HepG2 (cell line): ENCODE data around the gene FAM174C. TPM values are rescaled to one million over a fixed set of nuclear protein-coding genes. Genes with fewer than 3 reads are reported as not detected.

Experiments used
- CEBPB ChIP-seq: IDR thresholded peaks from 2 replicates; pipeline ENCODE4 v1.6.1; 2011; ENCODE audit warnings: low read depth, low read length, improper control_type of control experiment, borderline replicate concordance
- IRX3 ChIP-seq: sonication (generic); formaldehyde crosslinking; IDR thresholded peaks from 2 replicates; pipeline ENCODE4 v1.8.1; 2023; ENCODE audit warnings: mild to moderate bottlenecking, low read depth, missing genetic modification reagents, borderline replicate concordance
- NFIB ChIP-seq: sonication (generic); formaldehyde crosslinking; IDR thresholded peaks from 2 replicates; pipeline ENCODE4 v1.9.0; 2021; ENCODE audit warnings: missing genetic modification reagents, mild to moderate bottlenecking, borderline replicate concordance
- NRL ChIP-seq: sonication (generic); formaldehyde crosslinking; IDR thresholded peaks from 2 replicates; pipeline ENCODE4 v1.5.0; 2020; ENCODE audit warnings: missing genetic modification reagents, mild to moderate bottlenecking, moderate library complexity, borderline replicate concordance
- REPIN1 ChIP-seq: sonication (generic); formaldehyde crosslinking; IDR thresholded peaks from 2 replicates; pipeline ENCODE4 v1.8.0; 2022; ENCODE audit warnings: missing genetic modification reagents, low read depth, mild to moderate bottlenecking, borderline replicate concordance
- SP5 ChIP-seq: IDR thresholded peaks from 2 replicates; pipeline ENCODE4 v1.6.1; 2016; ENCODE audit warnings: low read depth, borderline replicate concordance
- ZBTB20 ChIP-seq: sonication (generic); formaldehyde crosslinking; IDR thresholded peaks from 2 replicates; pipeline ENCODE4 v1.8.1; 2023; ENCODE audit warnings: missing genetic modification reagents, low read depth, mild to moderate bottlenecking, borderline replicate concordance
- ZFP36 ChIP-seq: fragments of 150-350 bp; IDR thresholded peaks from 2 replicates; pipeline ENCODE4 v1.6.1; 2018; ENCODE audit warnings: borderline replicate concordance, low read length, low read depth; ENCODE audit not compliant: partially characterized antibody
- ZNF143 ChIP-seq: sonication (generic); formaldehyde crosslinking; IDR thresholded peaks from 2 replicates; pipeline ENCODE4 v1.4.0; 2020; ENCODE audit warnings: missing genetic modification reagents
- ZNF235 ChIP-seq: sonication (generic); formaldehyde crosslinking; IDR thresholded peaks from 2 replicates; pipeline ENCODE4 v1.8.1; 2023; ENCODE audit warnings: mild to moderate bottlenecking, missing genetic modification reagents, borderline replicate concordance
- ZNF563 ChIP-seq: sonication (generic); formaldehyde crosslinking; IDR thresholded peaks from 2 replicates; pipeline ENCODE4 v1.8.0; 2022; ENCODE audit warnings: mild to moderate bottlenecking, moderate library complexity, missing genetic modification reagents
- ZNF75D ChIP-seq: sonication (generic); formaldehyde crosslinking; IDR thresholded peaks from 2 replicates; pipeline ENCODE4 v1.8.1; 2023; ENCODE audit warnings: missing genetic modification reagents, mild to moderate bottlenecking, borderline replicate concordance
- ZNF891 ChIP-seq: sonication (generic); formaldehyde crosslinking; IDR thresholded peaks from 2 replicates; pipeline ENCODE4 v1.5.0; 2020; ENCODE audit warnings: mild to moderate bottlenecking, missing genetic modification reagents
- polyA plus RNA-seq, 8 experiments: library from polyadenylated mRNA; depleted of rRNA in 3 of 8; stranded (reverse) in 7 of 8; unstranded in 1 of 8; fragments of >200 nt; fragmentation: Illumina TruSeq in 4 of 8; extraction: Trizol in 4 of 8; gene quantifications; 2 replicates each; pipeline versions ENCODE4 v1.2.1 to v1.2.3, GENCODE V29; 2011 to 2016; ENCODE audit warnings: low read depth in 4 of 8, missing spikeins in 1 of 8, mixed read lengths in 1 of 8; ENCODE audit not compliant: insufficient read depth in 1 of 8
- total RNA-seq, 5 experiments: library from RNA; depleted of rRNA; stranded (reverse); fragments of >200 nt; fragmentation: Illumina TruSeq; extraction: Trizol; gene quantifications; 2 replicates each; pipeline ENCODE4 v1.2.3, GENCODE V29; 2016; ENCODE audit warnings: low read depth in 1 of 5
- TF ChIP-seq, protein P1 (sequence below): sonication (generic); formaldehyde crosslinking; IDR thresholded peaks from 2 replicates; pipeline ENCODE4 v1.8.0; 2022; ENCODE audit warnings: mild to moderate bottlenecking, missing genetic modification reagents, borderline replicate concordance
- TF ChIP-seq, protein P2 (sequence below): sonication (generic); formaldehyde crosslinking; IDR thresholded peaks from 2 replicates; pipeline ENCODE4 v1.9.0; 2021; ENCODE audit warnings: missing genetic modification reagents, borderline replicate concordance
- TF ChIP-seq, protein P3 (sequence below): sonication (generic); formaldehyde crosslinking; IDR thresholded peaks from 2 replicates; pipeline ENCODE4 v1.5.1; 2020; ENCODE audit warnings: missing genetic modification reagents, mild to moderate bottlenecking, borderline replicate concordance
- TF ChIP-seq, protein P4 (sequence below): sonication (generic); formaldehyde crosslinking; IDR thresholded peaks from 2 replicates; pipeline ENCODE4 v1.8.1; 2023; ENCODE audit warnings: missing genetic modification reagents, inconsistent platforms, borderline replicate concordance
- TF ChIP-seq, protein P5 (sequence below): sonication (generic); formaldehyde crosslinking; IDR thresholded peaks from 2 replicates; pipeline ENCODE4 v1.8.0; 2023; ENCODE audit warnings: mild to moderate bottlenecking, missing genetic modification reagents

Gene FAM174C
- total and polyA plus RNA-seq, 2 of the 13 experiments (the other 11 are each of a cell fraction or from before 2014, with no cell fraction given): 19.5 to 31.3 TPM

DNA sequence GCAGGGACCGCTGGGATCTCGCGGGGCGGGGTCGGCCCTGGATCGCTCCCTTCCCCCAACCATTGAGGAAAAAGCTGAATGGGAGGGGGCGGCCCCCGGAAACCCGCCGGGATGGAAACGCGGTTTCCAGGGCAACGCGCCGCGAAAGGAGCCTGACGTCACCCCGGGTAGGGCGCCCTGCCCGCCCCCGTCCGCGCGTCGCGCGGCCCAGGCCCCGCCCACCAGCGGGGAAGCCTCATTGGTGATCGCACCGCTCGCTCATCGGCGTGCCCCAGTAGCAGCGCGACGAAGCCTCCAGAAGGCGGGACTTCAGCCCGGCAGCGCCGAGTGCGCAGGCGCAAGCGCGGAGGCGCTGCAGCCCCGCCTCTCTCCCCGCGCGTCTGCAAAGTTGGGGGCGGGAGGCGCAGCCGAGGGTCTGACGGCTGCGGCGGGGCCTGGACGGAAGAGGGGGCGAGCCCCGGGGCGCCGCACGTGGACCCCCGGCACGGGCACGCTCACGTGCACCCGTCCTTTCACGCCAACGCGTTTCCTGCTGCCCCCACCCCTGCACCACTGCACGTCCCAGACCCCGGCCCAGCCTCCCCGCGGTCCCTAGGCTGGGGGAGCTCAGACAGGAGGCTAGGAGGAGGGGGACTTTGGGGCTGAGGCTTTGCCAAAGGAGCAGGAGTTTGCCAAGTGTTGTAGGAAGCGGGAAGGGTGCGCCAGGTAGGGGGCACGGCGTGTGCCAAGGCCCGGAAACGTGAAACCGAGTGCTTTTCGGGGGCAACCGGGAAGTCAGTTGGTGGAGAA lies 14.4 kb upstream of the FAM174C start (continued):
- TF ChIP-seq, protein P1, sequence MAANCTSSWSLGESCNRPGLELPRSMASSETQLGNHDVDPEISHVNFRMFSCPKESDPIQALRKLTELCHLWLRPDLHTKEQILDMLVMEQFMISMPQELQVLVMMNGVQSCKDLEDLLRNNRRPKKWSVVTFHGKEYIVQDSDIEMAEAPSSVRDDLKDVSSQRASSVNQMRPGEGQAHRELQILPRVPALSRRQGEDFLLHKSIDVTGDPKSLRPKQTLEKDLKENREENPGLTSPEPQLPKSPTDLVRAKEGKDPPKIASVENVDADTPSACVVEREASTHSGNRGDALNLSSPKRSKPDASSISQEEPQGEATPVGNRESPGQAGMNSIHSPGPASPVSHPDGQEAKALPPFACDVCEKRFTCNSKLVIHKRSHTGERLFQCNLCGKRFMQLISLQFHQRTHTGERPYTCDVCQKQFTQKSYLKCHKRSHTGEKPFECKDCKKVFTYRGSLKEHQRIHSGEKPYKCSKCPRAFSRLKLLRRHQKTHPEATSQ (CRISPR knock-in tag): no peak
- TF ChIP-seq ZNF563 (CRISPR knock-in tag) (no peak), ZNF143 (no peak), ZBTB20 (no peak), SP5 (CRISPR knock-in tag) (no peak), CEBPB (no peak), NRL (no peak), ZNF891 (CRISPR knock-in tag) (no peak), REPIN1 (CRISPR knock-in tag) (no peak), ZNF75D (CRISPR knock-in tag) (no peak), IRX3 (CRISPR knock-in tag) (no peak), ZNF235 (CRISPR knock-in tag) (peak; percentile 8; the same call in 1 of the 2 replicates), ZFP36 (no peak), NFIB (CRISPR knock-in tag) (no peak)
- TF ChIP-seq, protein P2, sequence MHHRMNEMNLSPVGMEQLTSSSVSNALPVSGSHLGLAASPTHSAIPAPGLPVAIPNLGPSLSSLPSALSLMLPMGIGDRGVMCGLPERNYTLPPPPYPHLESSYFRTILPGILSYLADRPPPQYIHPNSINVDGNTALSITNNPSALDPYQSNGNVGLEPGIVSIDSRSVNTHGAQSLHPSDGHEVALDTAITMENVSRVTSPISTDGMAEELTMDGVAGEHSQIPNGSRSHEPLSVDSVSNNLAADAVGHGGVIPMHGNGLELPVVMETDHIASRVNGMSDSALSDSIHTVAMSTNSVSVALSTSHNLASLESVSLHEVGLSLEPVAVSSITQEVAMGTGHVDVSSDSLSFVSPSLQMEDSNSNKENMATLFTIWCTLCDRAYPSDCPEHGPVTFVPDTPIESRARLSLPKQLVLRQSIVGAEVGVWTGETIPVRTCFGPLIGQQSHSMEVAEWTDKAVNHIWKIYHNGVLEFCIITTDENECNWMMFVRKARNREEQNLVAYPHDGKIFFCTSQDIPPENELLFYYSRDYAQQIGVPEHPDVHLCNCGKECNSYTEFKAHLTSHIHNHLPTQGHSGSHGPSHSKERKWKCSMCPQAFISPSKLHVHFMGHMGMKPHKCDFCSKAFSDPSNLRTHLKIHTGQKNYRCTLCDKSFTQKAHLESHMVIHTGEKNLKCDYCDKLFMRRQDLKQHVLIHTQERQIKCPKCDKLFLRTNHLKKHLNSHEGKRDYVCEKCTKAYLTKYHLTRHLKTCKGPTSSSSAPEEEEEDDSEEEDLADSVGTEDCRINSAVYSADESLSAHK (CRISPR knock-in tag): no peak
- TF ChIP-seq, protein P3, sequence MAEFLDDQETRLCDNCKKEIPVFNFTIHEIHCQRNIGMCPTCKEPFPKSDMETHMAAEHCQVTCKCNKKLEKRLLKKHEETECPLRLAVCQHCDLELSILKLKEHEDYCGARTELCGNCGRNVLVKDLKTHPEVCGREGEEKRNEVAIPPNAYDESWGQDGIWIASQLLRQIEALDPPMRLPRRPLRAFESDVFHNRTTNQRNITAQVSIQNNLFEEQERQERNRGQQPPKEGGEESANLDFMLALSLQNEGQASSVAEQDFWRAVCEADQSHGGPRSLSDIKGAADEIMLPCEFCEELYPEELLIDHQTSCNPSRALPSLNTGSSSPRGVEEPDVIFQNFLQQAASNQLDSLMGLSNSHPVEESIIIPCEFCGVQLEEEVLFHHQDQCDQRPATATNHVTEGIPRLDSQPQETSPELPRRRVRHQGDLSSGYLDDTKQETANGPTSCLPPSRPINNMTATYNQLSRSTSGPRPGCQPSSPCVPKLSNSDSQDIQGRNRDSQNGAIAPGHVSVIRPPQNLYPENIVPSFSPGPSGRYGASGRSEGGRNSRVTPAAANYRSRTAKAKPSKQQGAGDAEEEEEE (CRISPR knock-in tag): no peak
- TF ChIP-seq, protein P4, sequence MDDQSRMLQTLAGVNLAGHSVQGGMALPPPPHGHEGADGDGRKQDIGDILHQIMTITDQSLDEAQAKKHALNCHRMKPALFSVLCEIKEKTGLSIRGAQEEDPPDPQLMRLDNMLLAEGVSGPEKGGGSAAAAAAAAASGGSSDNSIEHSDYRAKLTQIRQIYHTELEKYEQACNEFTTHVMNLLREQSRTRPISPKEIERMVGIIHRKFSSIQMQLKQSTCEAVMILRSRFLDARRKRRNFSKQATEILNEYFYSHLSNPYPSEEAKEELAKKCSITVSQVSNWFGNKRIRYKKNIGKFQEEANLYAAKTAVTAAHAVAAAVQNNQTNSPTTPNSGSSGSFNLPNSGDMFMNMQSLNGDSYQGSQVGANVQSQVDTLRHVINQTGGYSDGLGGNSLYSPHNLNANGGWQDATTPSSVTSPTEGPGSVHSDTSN (CRISPR knock-in tag): peak; percentile 82; the same call in 1 of the 2 replicates
- TF ChIP-seq, protein P5, sequence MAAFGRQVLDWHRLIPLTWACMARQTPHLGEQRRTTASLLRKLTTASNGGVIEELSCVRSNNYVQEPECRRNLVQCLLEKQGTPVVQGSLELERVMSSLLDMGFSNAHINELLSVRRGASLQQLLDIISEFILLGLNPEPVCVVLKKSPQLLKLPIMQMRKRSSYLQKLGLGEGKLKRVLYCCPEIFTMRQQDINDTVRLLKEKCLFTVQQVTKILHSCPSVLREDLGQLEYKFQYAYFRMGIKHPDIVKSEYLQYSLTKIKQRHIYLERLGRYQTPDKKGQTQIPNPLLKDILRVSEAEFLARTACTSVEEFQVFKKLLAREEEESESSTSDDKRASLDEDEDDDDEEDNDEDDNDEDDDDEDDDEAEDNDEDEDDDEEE (CRISPR knock-in tag): no peak
